Tibial nerve (tissue), 4 donors: Measurements from ENCODE around the gene SLC35A2. TPM values are rescaled to one million over a fixed set of nuclear protein-coding genes. Genes with fewer than 3 reads are reported as not detected.
A peak's percentile ranks its signal among the peaks of the same experiment; 100 is the strongest.

ENCODE experiments used
- DNase-seq, 2 donors: peaks; one replicate each; pipeline ENCODE4 v3.0.0-alpha.2; 2019; ENCODE audit warnings: low spot score in 2 of 2
- H3K27ac ChIP-seq, 4 donors: fragments of 200-600 bp; sonication (generic) in 3 of 4; one replicate each; pipeline ENCODE4 v1.5.1; 2017 to 2019; ENCODE audit warnings: mild to moderate bottlenecking in 1 of 4
- H3K27me3 ChIP-seq, 2 donors: fragments of 200-600 bp; sonication (generic) in 1 of 2; one replicate each; pipeline versions ENCODE4 v1.5.1 to v1.6.0; 2017 to 2019
- H3K36me3 ChIP-seq, 3 donors: fragments of 200-600 bp; sonication (generic); one replicate each; pipeline ENCODE4 v1.5.1; 2018 to 2019
- H3K4me1 ChIP-seq, 4 donors: fragments of 200-600 bp; sonication (generic) in 3 of 4; one replicate each; pipeline ENCODE4 v1.5.1; 2017 to 2019
- H3K4me3 ChIP-seq, 4 donors: fragments of 200-600 bp; sonication (generic) in 3 of 4; one replicate each; pipeline ENCODE4 v1.5.1; 2017 to 2019; ENCODE audit warnings: mild to moderate bottlenecking in 1 of 4, moderate library complexity in 1 of 4
- H3K9me3 ChIP-seq, 4 donors: fragments of 200-600 bp; sonication (generic) in 3 of 4; one replicate each; pipeline ENCODE4 v1.5.1; 2017 to 2019
- EP300 ChIP-seq, 2 donors: sonication (generic); formaldehyde crosslinking; IDR thresholded peaks; one replicate each; pipeline ENCODE4 v1.6.1; 2017; ENCODE audit warnings: antibody characterized with exemption in 2 of 2, mild to moderate bottlenecking in 1 of 2
- POLR2A ChIP-seq, 2 donors: fragments of 450-650 bp; IDR thresholded peaks; one replicate each; pipeline ENCODE4 v1.6.1; 2017; ENCODE audit warnings: antibody characterized with exemption in 2 of 2, mild to moderate bottlenecking in 2 of 2, moderate library complexity in 2 of 2
- WGBS, 2 donors: methylation state at CpG; one replicate each; pipeline ENCODE4 v1.1.5; 2018; 5-methylcytosine and 5-hydroxymethylcytosine counted together
- total RNA-seq, 4 donors: library from RNA; depleted of rRNA; stranded (reverse); fragments of >200 nt; gene quantifications; one replicate each; pipeline ENCODE4 v1.1.0, GENCODE V29; 2016
- TF ChIP-seq, protein P1 (sequence below), 5 experiments: fragments of 200-600 bp in 3 of 5; fragments of 450-650 bp in 2 of 5; sonication (generic) in 3 of 5; IDR thresholded peaks; one replicate each; pipeline ENCODE4 v1.5.1; 2016 to 2019; ENCODE audit warnings: antibody characterized with exemption in 5 of 5, mild to moderate bottlenecking in 3 of 5, moderate library complexity in 2 of 5

SLC35A2 gene
- total RNA-seq, 4 donors from 2014 or later: 17.0 to 35.5 (median 17.1) TPM

DNA sequence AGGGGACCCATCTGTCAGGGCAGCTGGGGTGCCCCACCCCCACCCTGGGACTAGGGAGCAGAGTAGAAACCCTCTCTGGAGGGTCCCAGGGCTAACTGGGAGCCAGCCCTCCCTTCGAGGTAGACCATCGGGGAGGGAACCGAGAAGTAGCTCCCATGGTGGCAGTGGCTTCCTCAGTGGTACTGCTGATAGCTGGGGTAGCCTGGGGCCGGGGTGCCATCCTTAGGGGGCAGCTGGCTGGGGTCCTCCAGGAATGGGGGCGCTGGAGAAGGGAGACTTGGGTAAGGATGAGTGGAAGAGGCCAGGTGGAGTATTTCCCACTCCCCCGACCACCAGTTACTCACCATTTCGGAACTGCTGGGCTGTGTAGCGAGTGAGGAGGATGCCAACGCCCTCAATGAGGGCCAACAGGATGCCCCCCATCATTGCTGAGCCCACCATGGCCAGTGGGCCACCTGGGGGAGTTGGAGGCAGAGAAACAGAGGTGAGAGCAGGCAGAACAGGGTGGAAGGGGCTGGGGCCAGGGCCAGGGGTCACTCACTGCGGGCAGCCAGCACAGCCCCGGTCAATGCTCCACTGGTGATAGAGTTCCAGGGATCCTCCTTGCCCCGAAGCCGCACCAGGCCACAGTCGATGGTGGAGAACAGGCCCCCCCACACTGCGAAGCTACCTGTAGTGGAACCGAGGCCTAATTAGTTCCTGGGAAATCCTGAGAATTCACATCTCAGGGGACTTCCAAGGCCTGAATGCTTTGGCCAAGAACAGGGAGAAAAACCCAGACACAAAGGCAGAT lies 17.7 kb downstream of the SLC35A2 start:
- H3K9me3 ChIP-seq: no peaks in the 10 kb centered on the region
- H3K27me3 ChIP-seq: no peaks in the 10 kb centered on the region
- DNase-seq: no peak
- no peak overlapping the region for H3K4me3 ChIP-seq
- H3K27ac ChIP-seq: no peak overlapping the region
- TF ChIP-seq POLR2A (IDR thresholded peaks at IDR 0.05) (no peak), EP300 (IDR thresholded peaks at IDR 0.05) (no peak)
- TF ChIP-seq, protein P1, sequence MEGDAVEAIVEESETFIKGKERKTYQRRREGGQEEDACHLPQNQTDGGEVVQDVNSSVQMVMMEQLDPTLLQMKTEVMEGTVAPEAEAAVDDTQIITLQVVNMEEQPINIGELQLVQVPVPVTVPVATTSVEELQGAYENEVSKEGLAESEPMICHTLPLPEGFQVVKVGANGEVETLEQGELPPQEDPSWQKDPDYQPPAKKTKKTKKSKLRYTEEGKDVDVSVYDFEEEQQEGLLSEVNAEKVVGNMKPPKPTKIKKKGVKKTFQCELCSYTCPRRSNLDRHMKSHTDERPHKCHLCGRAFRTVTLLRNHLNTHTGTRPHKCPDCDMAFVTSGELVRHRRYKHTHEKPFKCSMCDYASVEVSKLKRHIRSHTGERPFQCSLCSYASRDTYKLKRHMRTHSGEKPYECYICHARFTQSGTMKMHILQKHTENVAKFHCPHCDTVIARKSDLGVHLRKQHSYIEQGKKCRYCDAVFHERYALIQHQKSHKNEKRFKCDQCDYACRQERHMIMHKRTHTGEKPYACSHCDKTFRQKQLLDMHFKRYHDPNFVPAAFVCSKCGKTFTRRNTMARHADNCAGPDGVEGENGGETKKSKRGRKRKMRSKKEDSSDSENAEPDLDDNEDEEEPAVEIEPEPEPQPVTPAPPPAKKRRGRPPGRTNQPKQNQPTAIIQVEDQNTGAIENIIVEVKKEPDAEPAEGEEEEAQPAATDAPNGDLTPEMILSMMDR (IDR thresholded peaks at IDR 0.05): no peak
- 85 to 95% methylated on average over 7 to 16 of the region's 16 CpGs for WGBS, 2 donors
- peaks cover 0 to 13% (median 0%) of the 10 kb centered on the region in 3 donors for H3K36me3 ChIP-seq
- H3K4me1 ChIP-seq: peaks cover 0 to 15% (median 7%) of the 10 kb centered on the region in 4 donors

DNA sequence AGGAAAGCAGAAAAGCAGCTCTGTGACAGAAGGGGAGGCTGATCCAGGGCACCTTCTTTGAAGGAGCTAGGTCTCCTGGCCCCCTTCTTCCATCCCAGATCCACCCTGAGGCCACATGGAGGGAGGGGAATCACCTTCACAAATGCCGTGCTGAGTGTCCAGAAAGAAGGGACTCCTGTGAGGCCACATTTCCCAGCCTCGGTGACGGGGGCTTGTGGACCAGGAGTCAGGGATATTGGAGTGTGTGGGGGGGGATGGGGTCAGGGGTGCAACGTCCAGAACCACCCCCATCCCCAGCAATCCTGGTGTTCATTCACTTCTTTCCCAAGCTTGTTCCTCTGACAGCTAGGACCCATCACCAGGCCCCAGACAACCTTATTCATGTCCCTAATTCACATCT lies 18.6 kb downstream of the SLC35A2 start:
- 67 to 70% methylated on average over 1 to 4 of the region's 4 CpGs for WGBS, 2 donors
- Histone ChIP-seq H3K36me3 (peaks cover 0 to 13% (median 0%) of the 10 kb centered on the region in 3 donors), H3K9me3 (no peaks in the 10 kb centered on the region), H3K27me3 (no peaks in the 10 kb centered on the region), H3K27ac (no peak overlapping the region), H3K4me1 (peaks cover 0 to 15% (median 7%) of the 10 kb centered on the region in 4 donors), H3K4me3 (no peak overlapping the region)
- DNase-seq: no peak
- TF ChIP-seq, protein P1 (IDR thresholded peaks at IDR 0.05): no peak
- TF ChIP-seq EP300 (IDR thresholded peaks at IDR 0.05): no peak
- no peak for TF ChIP-seq POLR2A (IDR thresholded peaks at IDR 0.05)

- H3K27ac ChIP-seq: peak overlapping the region; percentile 72 to 89 (median 82)
- H3K9me3 ChIP-seq: no peaks in the 10 kb centered on the region
- DNase-seq: peak; percentile 69 to 76
- peak overlapping the region; percentile 49 to 71 (median 57) for H3K4me3 ChIP-seq
- no peaks in the 10 kb centered on the region for H3K27me3 ChIP-seq
- H3K36me3 ChIP-seq: peaks cover 0 to 13% (median 0%) of the 10 kb centered on the region in 3 donors
- peaks cover 0 to 13% (median 6%) of the 10 kb centered on the region in 4 donors for H3K4me1 ChIP-seq
- TF ChIP-seq, protein P1 (IDR thresholded peaks at IDR 0.05): peak; percentile 36 to 72 (median 49)
- no peak for TF ChIP-seq EP300 (IDR thresholded peaks at IDR 0.05)
- peak in 1 of 2 donors; percentile 54 for TF ChIP-seq POLR2A (IDR thresholded peaks at IDR 0.05)
- 5 to 45% methylated on average over 12 to 59 of the region's 68 CpGs for WGBS, 2 donors
These were observed 19.8 kb downstream of the SLC35A2 start for GRCh38 chrX:48891402-48892288.

GRCh38 chrX:48890934-48891401 lies 20.5 kb downstream of the SLC35A2 start:
- TF ChIP-seq, protein P1 (IDR thresholded peaks at IDR 0.05): no peak
- TF ChIP-seq POLR2A (IDR thresholded peaks at IDR 0.05) (no peak), EP300 (IDR thresholded peaks at IDR 0.05) (no peak)
- peak overlapping the region; percentile 49 to 71 (median 57) for H3K4me3 ChIP-seq
- H3K9me3 ChIP-seq: no peaks in the 10 kb centered on the region
- WGBS, 2 donors: 1 to 45% methylated on average over 19 to 35 of the region's 35 CpGs
- H3K27ac ChIP-seq: peak overlapping the region; percentile 72 to 89 (median 82)
- H3K36me3 ChIP-seq: peaks cover 0 to 13% (median 0%) of the 10 kb centered on the region in 3 donors
- peaks cover 0 to 6% (median 3%) of the 10 kb centered on the region in 4 donors for H3K4me1 ChIP-seq
- DNase-seq: no peak
- H3K27me3 ChIP-seq: no peaks in the 10 kb centered on the region
